GM20000 (cell line): ENCODE data around the gene IPO11.

Source experiments
- DNase-seq: peaks from one replicate; pipeline ENCODE4 v3.0.0; 2012; ENCODE audit warnings: low spot score
- CTCF ChIP-seq: IDR thresholded peaks from 2 replicates; pipeline ENCODE4 v1.5.1; 2012; ENCODE audit warnings: mild to moderate bottlenecking, control low read depth; ENCODE audit errors: extremely low read depth, missing control alignments

Gene IPO11

DNA sequence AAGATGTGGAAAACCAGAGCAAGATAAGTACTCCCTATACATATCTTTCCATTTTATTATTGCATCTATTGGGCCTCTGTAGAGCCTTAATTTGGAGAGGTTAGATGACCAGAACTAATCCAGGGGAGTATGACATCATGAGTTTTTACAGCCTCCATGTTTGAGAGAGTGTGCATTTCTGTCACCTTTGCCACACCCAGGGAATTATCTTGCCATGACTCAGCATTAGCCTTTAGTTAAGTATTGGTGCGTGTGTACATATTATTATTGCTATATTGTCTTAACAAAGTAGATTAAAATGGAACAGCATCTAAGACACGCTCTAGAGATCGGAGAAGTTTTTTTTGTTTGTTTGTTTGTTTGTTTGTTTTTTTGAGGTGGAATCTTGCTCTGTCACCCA, 36.5 kb upstream of the IPO11 start:
- TF ChIP-seq CTCF: no peak
- DNase-seq: no peak

DNA sequence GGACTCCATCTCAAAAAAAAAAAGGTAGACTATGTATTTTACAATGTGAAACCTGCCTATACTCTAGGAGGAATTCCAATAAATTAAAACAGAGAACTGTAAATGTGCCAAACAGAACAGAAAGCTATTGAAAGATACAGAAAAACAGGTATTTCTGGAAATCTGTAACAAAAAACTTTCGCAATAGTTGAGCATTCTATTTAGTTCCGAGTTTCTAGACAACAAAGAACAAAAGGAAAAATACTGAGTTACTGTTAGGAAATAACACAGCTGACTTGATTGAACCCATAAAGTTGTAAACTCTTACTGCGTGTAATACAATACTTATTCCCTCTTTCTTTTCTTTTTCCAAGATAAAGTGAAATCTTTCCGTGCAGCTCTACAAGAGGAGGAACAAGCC, 27.4 kb upstream of the IPO11 start:
- no peak for TF ChIP-seq CTCF
- no peak for DNase-seq

DNA sequence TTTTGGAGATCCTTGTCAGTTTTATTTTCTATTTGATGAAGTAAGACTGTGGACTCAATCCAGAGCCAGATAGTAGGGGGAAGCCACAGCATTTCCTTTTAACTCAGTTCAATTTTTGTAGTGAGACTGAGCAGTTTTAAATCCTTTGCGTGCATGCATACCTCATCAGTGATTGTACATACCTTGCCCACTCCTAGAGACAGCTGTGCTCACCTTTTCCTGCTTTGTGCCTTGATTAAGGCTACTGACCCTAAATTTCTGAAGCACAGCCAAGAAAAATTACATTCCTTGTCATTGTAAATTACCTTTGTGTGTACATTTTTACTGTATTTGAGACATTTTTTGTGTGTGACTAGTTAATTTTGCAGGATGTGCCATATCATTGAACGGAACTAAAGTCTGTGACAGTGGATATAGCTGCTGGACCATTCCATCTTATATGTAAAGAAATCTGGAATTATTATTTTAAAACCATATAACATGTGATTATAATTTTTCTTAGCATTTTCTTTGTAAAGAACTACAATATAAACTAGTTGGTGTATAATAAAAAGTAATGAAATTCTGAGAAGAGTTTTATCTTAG, 26.7 kb upstream of the IPO11 start:
- no peak for DNase-seq
- TF ChIP-seq CTCF: no peak

DNA sequence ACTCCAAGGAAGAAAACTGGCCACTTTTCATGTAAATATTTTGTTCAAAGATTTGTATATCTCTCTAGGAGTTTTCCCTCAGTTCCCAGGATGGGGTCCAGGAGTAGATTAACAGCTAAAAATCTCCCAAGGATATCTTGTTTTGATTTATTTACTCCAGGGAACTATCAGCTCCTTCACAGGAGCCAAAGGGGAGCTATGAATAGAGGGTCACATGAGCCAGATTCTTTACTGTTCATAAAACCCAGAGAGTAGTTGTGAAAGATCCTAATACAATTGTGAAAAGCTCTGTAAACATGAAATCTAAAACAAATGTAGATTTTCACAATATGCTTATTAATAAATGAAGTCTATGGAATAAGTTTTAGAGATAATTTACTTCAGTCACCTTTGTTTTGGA, 25.7 kb upstream of the IPO11 start:
- no peak for TF ChIP-seq CTCF
- no peak for DNase-seq

DNA sequence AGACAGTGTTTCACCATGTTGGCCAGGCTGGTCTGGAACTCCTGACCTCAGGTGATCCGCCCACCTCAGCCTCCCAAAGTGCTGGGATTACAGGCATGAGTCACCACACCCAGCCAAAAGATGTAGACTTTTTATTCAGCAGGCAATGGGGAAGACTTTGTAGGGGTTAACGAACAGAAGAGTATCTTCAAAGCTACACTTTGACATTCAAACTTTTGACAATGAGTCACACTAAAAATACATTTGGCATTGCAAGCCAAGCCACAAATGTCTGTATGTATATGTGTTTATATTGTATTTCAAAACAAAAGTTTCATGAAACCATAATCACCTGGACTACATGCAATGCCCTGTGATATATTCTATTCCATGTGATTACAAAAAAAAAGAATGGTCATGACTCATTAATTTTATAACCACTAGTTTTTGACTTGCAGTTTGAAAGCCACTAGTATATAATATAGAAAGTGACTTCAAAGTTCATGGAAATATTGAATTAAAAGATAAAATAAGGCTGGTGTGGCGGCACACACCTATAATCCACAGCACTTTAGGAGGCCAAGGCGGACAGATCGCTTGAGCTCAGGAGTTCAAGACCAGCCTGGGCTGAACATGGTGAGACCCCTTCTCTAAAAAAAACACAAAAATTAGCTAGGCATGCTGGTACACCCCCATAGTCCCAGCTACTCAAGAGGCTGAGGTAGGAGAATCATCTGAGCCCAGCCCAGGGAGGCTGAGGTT, 17.2 kb upstream of the IPO11 start:
- no peak for DNase-seq

GRCh38 chr5:62403411-62404250, 8.9 kb upstream of the IPO11 start, which contains the start of gene DIMT1:
TSS of gene DIMT1 (minus strand) at chr5:62403905. CDS start at chr5:62403772, 133 bp downstream.
- TF ChIP-seq CTCF: no peak
- peak; percentile 95 for DNase-seq

More for the DNA sequence above, 17.2 kb upstream of the IPO11 start:
- no peak for TF ChIP-seq CTCF

- TF ChIP-seq CTCF: no peak
- no peak for DNase-seq
These were observed 1.1 kb downstream of the IPO11 start for GRCh38 chr5:62413711-62414110.
